Measurements from ENCODE around the gene MPST.

Gene MPST

DNA sequence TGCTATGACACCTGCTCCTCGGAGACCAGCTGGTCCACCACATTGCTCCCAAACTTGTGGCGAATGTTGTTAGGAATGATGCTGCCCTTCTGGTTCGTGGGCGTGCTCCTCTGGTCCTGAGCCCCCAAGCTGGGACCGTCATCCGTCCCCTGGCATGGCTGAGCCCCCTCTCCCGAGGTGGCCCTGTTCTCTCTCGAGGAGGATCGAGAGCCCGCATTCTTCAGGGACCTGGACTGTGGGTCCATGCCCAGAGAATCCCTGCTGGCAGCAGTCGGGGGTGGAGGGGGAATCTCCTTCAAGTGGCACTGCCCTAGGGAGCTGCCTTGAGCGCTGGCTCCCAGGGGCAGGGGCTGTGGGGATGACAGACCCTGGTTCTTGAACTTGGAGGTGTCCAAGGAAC is 17.7 kb upstream of the MPST start:
- no peak for DNase-seq (ENCODE audit: low read depth)

DNA sequence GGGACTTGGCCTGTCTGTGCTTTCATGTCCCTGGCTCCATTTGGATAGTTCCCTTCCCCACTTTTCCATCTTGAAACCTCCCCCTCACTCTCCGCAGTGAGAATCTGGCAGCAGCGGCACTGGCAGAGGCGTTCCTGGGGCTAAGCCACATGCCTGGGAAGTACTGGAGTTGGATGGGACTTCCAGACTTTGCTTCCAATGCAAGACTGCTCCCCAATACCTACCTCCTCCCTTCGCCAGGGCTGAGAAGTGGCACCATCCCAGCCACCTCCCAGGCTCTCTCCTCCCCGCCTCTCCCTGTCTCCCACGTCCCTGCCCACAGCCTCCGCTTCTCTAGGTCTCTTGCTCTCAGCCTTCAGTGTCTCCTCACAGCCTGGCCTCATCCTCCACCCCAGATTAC is 16.9 kb upstream of the MPST start:
- no peak for DNase-seq (ENCODE audit: low read depth)

DNA sequence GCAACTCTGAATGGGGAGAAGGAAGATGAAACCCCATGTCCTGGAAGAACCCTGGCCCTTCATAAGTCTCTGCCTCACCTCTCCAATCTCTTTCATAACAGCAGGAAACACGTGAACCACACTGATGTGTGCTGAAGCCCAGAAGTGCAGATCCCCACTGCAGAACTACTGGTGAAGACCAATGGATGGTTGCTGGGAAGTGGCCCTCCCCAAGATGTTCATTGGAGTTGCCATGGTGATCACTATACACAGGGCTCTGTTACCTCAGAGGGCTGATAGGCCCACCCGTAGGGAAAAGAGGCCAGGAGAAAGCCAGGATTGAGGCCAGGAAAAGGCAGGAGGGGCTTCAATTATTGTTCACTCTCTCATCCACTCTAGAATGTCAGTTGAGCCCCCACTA is 11.9 kb upstream of the MPST start:
- no peak for DNase-seq (ENCODE audit: low read depth)

DNA sequence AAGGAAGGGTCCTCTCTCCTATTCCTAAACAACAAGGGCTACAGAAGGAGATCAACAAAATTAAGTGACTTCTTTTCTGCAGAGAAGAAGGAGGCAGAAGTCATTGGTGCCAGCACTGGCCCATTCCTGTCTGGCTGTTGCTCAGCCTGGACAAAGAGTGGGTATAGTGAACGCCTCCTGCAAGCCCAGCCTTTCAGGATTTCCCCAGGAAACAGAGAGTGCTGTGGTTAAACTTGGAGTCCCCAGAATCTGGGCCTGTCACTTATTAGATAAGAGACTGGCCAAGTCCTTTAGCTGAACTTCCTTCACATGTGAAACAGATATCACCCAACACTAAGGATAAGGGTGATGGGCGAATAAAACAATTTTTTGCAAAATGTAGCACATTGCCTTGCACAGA is 11.2 kb upstream of the MPST start:
- no peak for DNase-seq (ENCODE audit: low read depth)

DNA sequence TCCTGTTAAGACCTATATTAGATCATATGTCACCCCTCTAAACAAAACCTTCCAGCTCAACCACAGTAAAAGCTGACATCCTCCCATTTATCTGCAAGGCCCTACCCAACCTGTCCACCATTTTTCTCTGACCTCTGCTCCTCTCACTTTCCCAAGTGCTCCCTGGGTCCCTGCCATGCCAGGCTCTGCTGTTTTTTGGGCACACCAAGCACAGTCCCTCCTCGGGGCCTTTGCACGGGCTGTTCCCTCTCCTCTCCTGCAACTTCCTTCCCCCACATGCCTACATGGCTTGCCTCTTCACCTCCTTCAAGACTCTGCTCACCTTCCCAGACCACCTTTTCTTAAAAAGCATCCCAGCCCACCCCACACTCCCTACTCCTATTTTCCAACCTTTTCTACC is 10.1 kb upstream of the MPST start:
- DNase-seq (ENCODE audit: low read depth), result no peak

DNA sequence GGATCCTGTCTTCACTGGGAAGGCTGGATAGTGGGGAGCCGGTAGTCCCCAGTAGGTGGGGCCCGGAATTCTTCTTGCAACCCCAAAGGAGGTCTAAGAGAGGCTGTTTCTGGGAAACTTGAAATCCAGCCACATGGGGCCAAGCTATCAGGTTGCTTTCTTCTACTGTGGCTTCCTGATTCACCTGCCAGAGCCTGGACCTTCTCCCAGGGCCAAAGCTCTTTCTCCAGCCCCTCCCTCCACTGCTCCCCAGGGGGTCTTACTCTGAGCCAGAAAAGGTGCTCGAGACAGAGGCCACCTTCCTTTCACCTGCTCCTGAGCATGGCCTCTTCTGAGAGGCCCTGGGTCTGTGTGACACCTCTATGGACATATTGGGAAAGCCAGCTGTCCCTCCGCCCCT is 9.4 kb upstream of the MPST start:
- no peak for DNase-seq (ENCODE audit: low read depth)

DNA sequence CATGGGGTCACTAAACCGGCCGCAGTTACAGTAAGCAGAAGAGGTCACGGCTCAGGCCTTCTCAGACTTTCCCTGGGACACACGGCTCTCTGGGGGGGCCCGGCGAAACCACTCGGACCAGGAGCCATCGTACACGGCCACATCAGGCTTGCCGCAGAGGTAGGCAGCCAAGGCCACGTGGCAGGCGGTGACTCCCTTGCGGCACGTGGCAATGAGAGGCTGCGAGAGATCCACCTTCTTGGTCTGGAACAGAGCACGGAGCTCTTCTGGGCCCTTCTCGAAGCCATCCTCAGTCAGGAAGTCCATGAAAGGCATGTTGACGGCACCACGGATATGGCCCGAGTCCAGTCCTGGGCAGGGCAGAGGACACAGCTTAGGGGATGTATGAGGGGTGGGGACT is 8.6 kb upstream of the MPST start:
- no peak for DNase-seq (ENCODE audit: low read depth)

DNA sequence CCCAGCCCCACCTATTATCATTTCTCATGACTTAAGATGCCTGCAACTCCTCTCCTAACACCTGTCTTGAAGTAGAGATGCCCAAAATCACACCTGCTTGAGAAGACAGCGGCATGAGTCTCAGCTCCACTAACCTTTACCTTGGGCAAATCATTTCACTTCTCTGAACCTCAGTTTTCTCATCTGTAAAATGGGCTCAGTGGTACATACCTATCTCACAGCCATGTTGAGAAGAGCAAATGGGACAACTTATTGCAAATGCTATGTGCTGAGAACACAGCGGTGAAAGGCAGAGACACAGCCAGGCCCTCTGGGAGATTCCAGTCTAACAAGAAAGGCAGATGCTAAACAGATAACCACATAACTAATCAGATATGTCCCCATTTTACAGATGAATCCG is 8.1 kb upstream of the MPST start:
- no peak for DNase-seq (ENCODE audit: low read depth)

DNA sequence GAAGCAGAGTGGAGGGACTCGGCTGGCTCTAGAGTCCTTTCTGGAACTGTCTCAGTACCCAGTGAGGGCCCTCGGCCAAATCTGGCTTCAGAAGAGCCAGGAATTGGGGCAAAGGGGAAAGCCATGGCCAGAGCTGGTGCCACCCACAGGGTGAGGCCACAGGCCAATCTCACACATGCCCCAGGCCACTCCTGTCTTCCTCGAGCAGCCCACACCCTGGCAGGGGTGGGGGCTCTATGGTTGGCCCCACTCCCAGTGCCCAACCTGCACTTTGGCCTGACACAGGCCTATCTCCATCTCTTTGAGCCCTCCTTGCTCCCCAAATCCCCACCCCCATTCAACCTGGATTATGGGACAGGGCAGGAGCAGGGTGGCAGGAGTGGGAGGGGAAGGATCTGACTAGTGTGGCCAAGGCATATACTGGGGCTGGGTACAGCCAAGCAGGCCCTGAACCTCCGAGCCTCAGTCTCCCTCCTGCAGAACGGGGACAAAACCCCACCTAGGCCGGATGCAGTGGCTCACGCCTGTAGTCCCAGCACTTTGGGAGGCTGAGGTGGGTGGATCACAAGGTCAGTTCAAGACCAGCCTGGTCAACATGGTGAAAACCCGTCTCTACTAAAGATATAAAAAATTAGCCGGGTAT is 7.2 kb upstream of the MPST start:
- DNase-seq (ENCODE audit: low read depth), result no peak

DNA sequence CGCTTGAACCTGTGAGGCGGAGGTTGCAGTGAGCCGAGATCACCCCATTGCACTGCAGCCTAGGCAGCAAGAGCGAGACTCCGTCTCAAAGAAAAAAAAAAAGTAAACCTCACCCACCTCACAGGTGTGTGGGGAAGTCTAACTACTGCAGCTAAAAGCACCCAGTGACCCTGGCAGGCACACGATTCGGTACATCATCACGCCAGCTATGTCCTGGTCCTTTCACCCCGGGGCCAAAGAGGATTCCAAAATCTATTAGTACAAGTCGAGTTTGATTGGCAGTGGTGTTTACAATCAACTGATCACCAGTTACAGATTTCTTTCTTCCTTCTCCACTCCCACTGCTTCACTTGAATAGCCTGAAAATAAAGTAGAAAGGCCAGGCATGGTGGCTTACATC is 6.6 kb upstream of the MPST start:
- DNase-seq (ENCODE audit: low read depth), result no peak

DNA sequence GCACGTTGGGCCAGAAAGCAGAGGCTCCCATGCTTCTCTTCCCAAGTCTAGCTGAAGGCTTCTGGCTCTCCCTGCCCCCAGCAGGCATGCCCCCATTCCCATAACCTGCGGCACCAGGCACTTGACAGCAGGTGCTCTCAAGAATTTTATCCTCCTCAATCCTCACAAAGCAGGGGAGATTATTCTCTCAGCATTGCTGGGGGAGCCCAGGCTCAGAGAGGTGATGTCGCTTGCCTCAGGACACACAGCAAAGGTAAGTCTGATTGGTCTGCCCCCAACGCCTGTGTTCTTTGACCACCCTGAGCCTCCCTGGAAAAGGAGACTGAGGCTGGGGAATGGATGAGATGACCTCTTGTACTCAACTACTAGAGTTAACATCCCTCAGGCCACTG is 5.1 kb upstream of the MPST start:
- DNase-seq (ENCODE audit: low read depth), result no peak

DNA sequence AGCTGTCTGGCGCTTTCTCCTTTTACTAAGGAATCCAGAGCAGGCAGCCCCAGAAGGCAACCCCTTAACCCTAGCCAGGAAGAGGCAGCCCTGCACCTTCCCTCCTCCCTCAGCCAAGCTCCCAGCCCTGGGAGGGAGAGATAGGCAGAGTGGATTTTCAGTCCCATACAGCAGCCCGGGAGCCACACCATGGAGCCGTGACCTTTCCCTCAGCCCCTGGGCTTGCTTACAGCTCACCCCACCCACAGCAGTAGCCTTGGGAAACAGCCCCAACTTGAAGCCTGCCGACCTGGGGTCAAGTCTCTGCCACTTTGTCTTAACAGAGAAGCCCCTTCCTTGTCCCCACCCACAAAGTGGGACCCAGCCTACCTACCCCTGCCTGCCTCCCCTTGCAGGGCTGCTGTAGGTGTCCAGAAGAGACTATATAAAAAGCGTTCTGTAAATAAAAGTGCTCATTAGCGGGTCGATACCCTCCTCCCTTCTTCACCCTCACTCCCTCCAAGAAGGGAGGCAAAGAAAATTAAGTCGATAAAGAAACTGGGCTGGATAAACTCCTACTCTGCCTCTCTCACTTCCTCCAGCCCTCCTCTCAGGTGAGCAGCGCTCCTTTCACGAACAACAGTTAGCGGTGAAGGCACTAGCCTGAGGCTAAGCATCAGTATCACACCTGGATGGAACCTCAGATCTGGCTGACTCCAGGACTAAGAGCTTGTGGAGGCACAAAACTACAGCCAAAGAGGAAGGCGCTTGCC is 4.5 kb upstream of the MPST start:
- no peak for DNase-seq (ENCODE audit: low read depth)

DNA sequence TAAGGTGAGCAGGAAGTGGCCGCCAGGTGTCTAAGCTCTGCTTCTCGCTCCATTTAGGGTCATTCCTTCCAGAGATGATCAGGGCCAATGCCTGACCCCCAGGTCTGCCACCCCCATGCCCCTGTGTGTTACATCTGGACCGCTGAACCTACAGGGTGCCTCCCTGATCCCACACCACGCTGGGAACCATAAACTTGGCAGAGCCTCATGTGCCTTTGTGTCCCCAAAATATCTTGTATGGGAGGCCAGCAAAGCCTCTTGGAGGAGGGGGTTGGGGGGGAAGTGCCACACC is 4.0 kb upstream of the MPST start:
- DNase-seq (ENCODE audit: low read depth), result no peak

DNA sequence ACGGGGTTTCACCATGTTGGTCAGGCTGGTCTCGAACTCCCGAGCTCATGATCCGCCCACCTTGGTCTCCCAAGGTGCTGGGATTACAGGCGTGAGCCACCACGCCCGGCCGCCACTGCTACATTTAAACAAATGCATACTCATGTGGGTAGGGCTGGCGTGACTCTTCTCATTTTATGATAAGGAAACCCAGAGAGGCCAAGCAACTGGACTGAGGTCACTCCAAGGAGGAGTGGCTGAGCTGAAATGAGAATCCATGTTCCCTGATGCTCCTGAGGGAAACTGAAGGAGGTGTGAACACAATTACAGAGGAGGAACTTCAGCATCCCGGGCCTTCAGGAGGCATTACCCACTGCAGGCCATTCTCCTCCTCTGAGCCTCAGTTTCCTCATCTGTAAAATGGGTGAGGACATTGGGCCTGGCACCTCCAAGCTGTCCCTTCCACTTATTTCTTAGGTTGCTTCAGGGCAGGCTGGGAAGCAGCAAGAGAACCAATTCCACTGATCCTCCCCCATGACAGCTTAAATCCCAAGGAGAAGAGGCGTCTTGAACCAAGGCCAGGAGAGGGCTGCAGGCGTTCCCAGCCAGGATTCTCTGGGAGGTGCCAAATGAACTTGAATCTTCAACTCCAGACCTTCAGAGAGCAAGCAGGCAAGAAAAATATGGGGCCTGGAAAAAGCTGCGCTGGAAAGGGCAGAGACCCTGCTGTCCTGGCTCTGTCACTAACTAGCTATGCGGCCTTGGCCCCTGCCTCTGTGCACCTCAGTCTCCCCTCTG is 3.2 kb upstream of the MPST start:
- DNase-seq (ENCODE audit: low read depth), result no peak

DNA sequence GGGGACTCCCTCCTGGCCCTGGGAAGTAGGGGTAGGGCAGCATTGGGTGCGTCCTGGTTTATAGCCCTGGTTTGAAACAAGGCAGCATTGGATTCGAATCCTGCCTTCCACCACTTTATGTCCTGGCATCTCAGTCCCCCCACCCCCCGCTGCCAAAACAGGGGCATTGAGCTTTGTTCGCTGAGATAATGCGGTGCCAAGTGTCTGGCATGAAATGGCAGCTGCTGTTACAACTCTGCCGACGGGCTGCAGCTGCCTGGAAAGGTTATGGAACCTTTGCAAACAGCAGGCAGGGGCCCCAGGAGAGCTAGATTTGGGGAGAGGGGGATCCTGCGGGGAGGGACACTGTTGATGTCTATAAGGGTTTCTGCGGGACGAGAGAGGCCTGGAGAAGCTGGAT is 2.2 kb upstream of the MPST start:
- DNase-seq (ENCODE audit: low read depth), result no peak

DNA sequence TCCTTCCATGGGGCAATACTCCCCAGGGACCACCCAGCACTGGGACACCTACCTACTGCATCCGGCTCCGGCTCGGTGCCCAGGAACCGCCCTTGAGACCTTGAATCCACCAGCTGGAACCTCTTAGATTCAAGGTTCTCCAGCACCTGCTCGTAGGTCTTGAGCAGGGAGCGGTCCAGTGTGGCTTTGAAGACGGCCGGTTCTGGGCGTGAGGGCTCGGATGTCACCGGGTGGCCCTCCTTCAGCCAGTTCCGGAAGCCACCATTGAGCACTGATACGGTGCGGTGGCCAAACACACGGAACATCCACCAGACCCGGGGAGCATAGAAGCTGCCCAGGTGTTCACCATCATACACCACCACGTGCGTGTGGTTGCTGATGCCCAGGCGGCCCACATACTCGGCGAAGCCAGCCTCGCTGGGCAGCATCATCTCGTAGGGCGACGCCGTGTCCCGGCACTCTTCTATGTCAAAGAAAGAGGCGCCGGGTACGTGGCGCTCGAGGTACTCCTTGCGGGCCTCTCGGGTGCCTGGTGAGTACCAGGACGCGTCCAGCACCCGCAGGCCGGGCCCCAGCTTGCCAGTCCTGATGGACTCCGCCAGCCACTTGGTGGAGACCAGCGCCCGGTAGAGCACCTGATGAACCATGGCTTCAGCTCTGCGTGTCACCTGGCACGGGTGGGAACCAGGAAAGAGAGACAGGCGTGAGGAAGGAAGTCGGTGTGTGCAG is 1.3 kb upstream of the MPST start:
- no peak for DNase-seq (ENCODE audit: low read depth)

DNA sequence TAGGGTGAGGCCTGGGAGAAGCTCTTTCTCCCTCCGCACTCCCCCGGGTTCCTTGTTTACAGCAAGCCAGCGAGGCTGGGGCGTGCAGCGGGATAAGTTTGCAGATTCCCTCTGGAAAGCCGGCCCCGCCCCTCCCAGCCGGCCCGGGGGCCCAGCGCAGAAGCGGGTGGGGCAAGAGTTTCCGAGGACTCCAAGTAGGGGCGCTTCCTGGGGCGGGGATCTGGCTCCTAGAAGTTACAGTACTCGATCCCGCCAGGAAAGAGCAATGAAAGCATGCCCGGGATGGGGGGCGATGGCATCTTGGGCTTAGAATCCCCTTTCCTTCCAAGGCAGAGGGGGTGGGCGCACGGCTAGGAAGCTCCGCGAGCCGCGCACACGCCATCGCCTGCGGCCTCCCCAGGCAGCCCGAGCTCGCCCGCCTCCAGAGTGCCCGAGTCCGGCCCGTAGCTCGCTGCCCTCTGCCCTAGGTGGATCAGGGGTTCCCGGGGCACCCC is 680 bp upstream of the MPST start:
- DNase-seq (ENCODE audit: low read depth), result no peak

DNA sequence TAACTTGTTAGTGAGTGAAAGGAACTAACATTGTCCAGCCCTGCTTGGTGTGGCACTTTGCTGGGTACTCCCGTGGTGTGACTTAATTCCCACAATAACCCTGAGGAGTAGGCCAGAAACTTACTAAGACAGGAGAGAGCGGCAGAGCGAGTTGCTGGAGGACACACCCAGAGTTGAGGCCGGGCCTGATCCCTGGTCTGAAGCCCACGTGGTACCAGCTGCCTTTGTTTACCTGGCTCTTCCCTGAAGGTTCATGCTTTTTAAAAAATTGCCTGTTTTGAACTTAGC is 594 bp downstream of the MPST start:
- DNase-seq (ENCODE audit: low read depth), result no peak

DNA sequence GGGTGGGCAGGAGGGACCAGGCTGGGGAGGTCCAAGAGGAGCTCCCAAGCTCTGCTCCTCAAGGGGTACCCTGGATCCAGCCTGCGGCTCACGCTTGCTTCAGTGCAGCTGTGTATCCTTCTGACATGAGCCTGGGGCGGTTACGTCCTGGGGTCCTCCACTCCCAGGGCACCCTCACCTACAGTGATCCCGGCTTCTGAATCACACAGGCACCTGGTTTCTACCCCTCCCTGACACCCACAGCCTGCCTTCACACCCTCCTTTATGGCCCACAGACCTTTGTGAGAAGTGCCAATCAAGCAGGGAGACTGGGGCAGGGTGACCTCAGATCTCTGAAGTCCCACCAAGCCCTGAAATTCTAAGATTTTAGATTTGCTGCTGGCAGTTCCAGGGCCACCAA is 1.5 kb downstream of the MPST start:
- DNase-seq (ENCODE audit: low read depth), result no peak

DNA sequence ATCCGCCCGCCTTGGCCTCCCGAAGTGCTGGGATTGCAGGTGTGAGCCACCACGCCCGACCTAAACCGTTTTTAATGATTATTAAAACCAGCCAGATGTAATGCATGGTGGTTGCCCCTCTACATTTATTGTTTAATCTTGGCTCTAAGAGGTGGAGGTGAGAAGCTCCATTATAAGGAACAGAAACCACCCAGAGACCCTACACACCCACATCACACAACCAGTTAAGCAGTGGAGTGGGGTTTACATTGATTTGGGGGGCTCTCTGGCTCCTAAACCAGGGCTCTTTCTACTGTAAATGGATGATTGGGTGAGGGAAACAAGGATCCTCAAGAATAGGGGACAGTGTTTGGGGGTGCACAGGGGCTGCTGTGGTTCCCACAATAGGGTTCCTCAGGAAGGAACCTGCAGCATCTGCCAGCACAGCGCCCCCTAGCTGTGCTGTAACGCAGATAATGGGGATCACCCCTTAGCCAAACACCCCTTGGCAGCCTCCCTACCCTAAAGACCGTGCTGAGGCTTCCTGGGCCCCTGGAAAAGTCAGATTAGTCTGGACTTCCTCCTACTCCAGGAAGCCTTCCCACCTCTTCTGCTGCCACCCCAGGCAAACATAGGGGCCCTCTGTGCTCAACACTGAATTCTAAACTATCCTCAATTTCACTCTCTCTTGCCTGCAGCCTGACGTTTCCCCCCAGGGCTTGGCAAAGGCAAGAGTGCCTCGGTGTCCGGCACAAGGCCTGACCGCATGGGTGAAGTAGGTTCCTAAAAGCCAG is 2.4 kb downstream of the MPST start:
- peak; percentile 19 for DNase-seq (ENCODE audit: low read depth)

DNA sequence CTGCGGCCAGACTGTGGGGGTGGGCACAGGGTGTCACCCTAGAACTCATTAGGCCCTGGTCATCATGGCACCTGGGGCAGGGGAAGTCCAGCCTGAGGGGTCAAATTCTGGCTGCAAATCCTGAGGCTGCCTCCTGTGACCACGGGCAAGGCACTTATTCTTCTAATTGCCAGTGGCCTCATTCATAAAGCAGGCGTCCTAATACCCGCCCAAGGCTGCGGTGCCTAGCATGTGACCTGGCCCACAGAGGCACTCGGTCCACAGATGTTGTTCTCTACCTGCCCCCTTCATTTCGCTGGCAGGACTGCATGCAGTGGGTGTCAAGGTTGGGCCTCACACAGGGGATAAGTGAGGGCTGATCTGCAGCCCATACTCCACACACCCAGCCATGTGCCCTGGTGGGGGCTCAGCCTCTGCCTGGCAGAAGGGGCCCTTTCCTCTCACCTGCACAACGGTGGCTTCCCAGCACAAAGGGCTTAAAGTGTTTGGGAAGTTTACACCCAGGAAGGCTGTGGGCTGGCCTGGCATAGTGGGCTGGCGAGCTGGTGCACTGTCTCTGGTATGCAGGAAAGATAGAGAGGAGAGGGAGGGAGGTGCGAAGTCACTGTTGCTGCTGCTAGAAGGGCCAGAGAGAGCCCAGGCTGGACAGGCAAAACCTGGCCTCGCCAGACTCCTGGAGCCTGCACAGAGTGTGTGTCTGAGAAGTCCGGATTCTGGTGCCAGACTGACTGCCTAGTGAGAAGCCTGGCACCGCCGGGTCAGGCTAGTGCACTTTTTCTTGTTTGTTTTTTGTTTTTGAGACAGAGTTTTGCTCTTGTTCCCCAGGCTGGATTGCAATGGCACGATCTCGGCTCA is 3.2 kb downstream of the MPST start:
- no peak for DNase-seq (ENCODE audit: low read depth)

Measured in activated gamma-delta T cell treated with anti-CD3 and anti-CD28 coated beads, Interleukin-2, amount 50 U/mL, for 16 hours (primary cell).